OCI-LY7 (cell line): ENCODE measurements around the gene GARRE1. TPM values are rescaled to one million over a fixed set of nuclear protein-coding genes. Genes with fewer than 3 reads are reported as not detected.

ENCODE experiments used
- BruUV-seq: library from RNA; stranded (reverse); fragments of 400-500 nt; replicated peaks from 2 replicates; lab custom pipeline; 2021; lab: Mats Ljungman, UMichigan
- CTCF ChIA-PET: fragments of 300-600 bp; sonication (Branson Sonifier 250); formaldehyde crosslinking; loops from one replicate; lab custom pipeline; 2022; ENCODE audit warnings: antibody characterized with exemption; ENCODE audit not compliant: unreplicated experiment; lab: Charles Lee
- POLR2A ChIA-PET: fragments of 300-600 bp; sonication (Branson Sonifier 250); formaldehyde crosslinking; loops from one replicate; lab custom pipeline; 2022; ENCODE audit warnings: antibody characterized with exemption; lab: Charles Lee
- DNase-seq: peaks from one replicate; pipeline ENCODE4 v3.0.0-alpha.2; 2015; ENCODE audit warnings: low spot score
- H2AFZ ChIP-seq: fragments of 200-600 bp; sonication (generic), shearing (Covaris generic); 2 replicates; pipeline ENCODE4 v1.6.1; 2014; ENCODE audit warnings: mild to moderate bottlenecking, antibody characterized with exemption, low read length, moderate library complexity
- H3K27ac ChIP-seq: fragments of 200-600 bp; sonication (generic); 2 replicates; pipeline ENCODE4 v1.5.1; 2014; ENCODE audit warnings: mixed run types, low read depth, mild to moderate bottlenecking, moderate library complexity, low read length, inconsistent platforms; ENCODE audit not compliant: poor library complexity, severe bottlenecking
- H3K36me3 ChIP-seq: fragments of 200-600 bp; sonication (generic); 2 replicates; pipeline ENCODE4 v1.6.1; 2014; ENCODE audit warnings: mild to moderate bottlenecking, antibody characterized with exemption, low read length, moderate library complexity, mixed read lengths; ENCODE audit not compliant: insufficient read depth
- H3K4me1 ChIP-seq: fragments of 200-600 bp; sonication (generic); 2 replicates; pipeline ENCODE4 v1.5.1; 2014; ENCODE audit warnings: mild to moderate bottlenecking, low read length; ENCODE audit not compliant: insufficient read depth, poor library complexity, severe bottlenecking
- H3K4me2 ChIP-seq: fragments of 200-600 bp; sonication (generic); 2 replicates; pipeline ENCODE4 v1.6.1; 2014; ENCODE audit warnings: mild to moderate bottlenecking, low read length
- H3K4me3 ChIP-seq: fragments of 200-600 bp; sonication (generic); 2 replicates; pipeline ENCODE4 v1.5.1; 2014; ENCODE audit warnings: mild to moderate bottlenecking, low read depth, low read length; ENCODE audit not compliant: poor library complexity, severe bottlenecking
- H3K79me2 ChIP-seq: fragments of 200-600 bp; sonication (generic); 2 replicates; pipeline ENCODE4 v1.6.1; 2016; ENCODE audit warnings: low read depth, mild to moderate bottlenecking, low read length, moderate library complexity, mixed read lengths; ENCODE audit not compliant: insufficient read depth
- H3K9me2 ChIP-seq: fragments of 200-600 bp; sonication (generic); 2 replicates; pipeline ENCODE4 v1.6.1; 2016; ENCODE audit warnings: mild to moderate bottlenecking, low read length, mixed read lengths; ENCODE audit not compliant: insufficient read depth
- H3K9me3 ChIP-seq: fragments of 200-600 bp; sonication (generic); 2 replicates; pipeline ENCODE4 v1.6.1; 2014; ENCODE audit warnings: mild to moderate bottlenecking, mixed run types, low read length, mixed read lengths
- H4K20me1 ChIP-seq: fragments of 200-600 bp; sonication (generic); 2 replicates; pipeline ENCODE4 v1.6.1; 2014; ENCODE audit warnings: mild to moderate bottlenecking, antibody characterized with exemption, low read length, moderate library complexity, mixed read lengths; ENCODE audit not compliant: insufficient read depth
- EZH2phosphoT487 ChIP-seq: fragments of 200-600 bp; sonication (generic); IDR thresholded peaks from 2 replicates; pipeline ENCODE4 v1.6.1; 2018; ENCODE audit warnings: low read depth, borderline replicate concordance, mild to moderate bottlenecking, mixed run types, antibody characterized with exemption, low read length, moderate library complexity, mixed read lengths
- intact Hi-C: fragments of 100-400 bp; cut with micrococcal nuclease; formaldehyde crosslinking; loops from one replicate; pipeline ENCODE4 v1.10.0; 2022; ENCODE audit not compliant: unreplicated experiment
- total RNA-seq, 2 experiments: library from RNA; depleted of rRNA in 1 of 2; stranded (reverse); fragments of >200 nt in 1 of 2; shearing (Covaris generic) in 1 of 2; gene quantifications; 2 replicates each; pipeline ENCODE4 v1.2.3, GENCODE V29; 2014 to 2022
- TF ChIP-seq, protein P1 (sequence below): fragments of 200-600 bp; sonication (generic); conservative IDR thresholded peaks from 2 replicates; pipeline ENCODE4 v1.5.1; 2014; ENCODE audit warnings: mild to moderate bottlenecking, antibody characterized with exemption, low read length, moderate library complexity, mixed read lengths

GARRE1 gene
- total RNA-seq, 2 experiments from 2014 or later = 15.4 to 18.8 TPM

DNA sequence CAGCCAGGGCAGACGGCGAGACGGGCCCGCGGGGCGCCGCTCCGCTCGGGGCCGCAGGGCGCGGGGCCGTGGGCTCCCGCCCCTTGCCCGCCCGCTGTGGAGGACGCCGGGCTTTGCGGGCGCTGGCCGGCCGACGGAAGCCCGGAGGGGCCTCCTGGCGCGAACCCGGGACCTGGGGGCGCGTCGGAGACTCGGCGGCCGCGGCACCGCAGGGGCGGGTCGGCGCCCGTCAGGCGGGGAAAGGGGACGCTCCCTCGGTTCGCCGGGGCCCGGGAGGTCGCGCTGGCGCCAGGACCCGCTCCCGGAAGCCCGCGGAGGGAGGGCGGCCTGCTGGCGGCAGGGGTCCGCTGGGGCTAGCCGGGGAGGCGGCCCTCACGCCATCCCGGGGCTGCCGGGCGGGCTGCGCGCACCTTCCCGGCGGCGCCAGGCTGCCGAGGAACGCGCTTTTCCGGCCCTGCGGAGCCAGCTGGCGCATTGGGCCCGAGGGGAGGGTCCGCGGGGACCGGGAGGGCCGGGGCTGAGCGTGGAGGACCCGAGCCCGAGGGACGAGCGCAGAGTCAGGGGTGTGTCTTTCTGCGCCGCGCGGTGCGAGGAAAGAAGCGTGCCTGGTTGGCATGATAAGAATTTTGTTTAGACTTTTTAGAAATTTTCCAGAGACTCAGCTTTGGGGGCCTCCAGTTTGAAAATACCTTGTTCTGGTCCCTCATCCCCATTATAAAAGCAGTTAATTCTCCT, 511 bp downstream of the GARRE1 start:
- Histone ChIP-seq H3K9me2 (no peaks in the 10 kb centered on the region), H3K4me3 (peak overlapping the region; percentile 94), H3K9me3 (no peaks in the 10 kb centered on the region), H3K4me1 (peaks cover 15% of the 10 kb centered on the region), H2AFZ (peak overlapping the region; percentile 39; the same call in 1 of the 2 replicates), H3K4me2 (peak overlapping the region; percentile 91), H3K27ac (no peak overlapping the region), H4K20me1 (no peaks in the 10 kb centered on the region), H3K36me3 (no peaks in the 10 kb centered on the region), H3K79me2 (peaks cover 11% of the 10 kb centered on the region; the same call in 1 of the 2 replicates)
- ChIA-PET CTCF (no interaction called here), POLR2A (interaction anchor here (0.7 kb wide), 1 partner anchor 15 kb away, joined by 3 read pairs; no protein-coding TSS in a partner anchor)
- no peak for TF ChIP-seq EZH2phosphoT487
- TF ChIP-seq, protein P1, sequence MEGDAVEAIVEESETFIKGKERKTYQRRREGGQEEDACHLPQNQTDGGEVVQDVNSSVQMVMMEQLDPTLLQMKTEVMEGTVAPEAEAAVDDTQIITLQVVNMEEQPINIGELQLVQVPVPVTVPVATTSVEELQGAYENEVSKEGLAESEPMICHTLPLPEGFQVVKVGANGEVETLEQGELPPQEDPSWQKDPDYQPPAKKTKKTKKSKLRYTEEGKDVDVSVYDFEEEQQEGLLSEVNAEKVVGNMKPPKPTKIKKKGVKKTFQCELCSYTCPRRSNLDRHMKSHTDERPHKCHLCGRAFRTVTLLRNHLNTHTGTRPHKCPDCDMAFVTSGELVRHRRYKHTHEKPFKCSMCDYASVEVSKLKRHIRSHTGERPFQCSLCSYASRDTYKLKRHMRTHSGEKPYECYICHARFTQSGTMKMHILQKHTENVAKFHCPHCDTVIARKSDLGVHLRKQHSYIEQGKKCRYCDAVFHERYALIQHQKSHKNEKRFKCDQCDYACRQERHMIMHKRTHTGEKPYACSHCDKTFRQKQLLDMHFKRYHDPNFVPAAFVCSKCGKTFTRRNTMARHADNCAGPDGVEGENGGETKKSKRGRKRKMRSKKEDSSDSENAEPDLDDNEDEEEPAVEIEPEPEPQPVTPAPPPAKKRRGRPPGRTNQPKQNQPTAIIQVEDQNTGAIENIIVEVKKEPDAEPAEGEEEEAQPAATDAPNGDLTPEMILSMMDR = no peak
- BruUV-seq = no TSS peak
- DNase-seq = peak; percentile 58
- intact Hi-C loops = loop anchor here (5.0 kb wide), 1 partner anchor 57 kb away; no protein-coding TSS in a partner anchor

DNA sequence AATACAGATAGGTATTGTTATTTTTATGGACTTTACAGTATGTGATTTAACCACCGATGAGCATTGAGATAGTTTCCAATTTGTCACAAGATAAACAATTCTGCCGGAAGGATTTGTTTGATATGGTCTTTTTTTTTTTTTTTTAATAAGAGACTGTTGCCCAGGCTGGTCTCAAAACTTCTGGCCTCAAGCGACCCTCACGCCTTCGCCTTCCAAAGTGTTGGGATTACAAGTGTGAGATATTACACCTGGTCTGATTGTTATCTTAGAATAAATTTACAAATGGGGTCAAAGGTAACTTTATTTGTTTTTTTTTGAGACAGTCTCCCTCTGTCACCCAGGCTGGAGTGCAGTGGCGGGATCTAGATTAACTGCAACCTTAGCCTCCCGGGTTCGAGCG, 1.2 kb downstream of the GARRE1 start:
- Histone ChIP-seq H3K4me2 (peak overlapping the region; percentile 91), H3K4me3 (peak overlapping the region; percentile 94), H4K20me1 (no peaks in the 10 kb centered on the region), H3K27ac (no peak overlapping the region), H3K79me2 (peaks cover 11% of the 10 kb centered on the region; the same call in 1 of the 2 replicates), H3K9me2 (no peaks in the 10 kb centered on the region), H3K4me1 (peaks cover 15% of the 10 kb centered on the region), H2AFZ (peak overlapping the region; percentile 39; the same call in 1 of the 2 replicates), H3K9me3 (no peaks in the 10 kb centered on the region), H3K36me3 (no peaks in the 10 kb centered on the region)
- CTCF ChIA-PET = no interaction called here
- intact Hi-C loops = loop anchor here (5.0 kb wide), 1 partner anchor 57 kb away; no protein-coding TSS in a partner anchor
- TF ChIP-seq EZH2phosphoT487 = no peak
- TF ChIP-seq, protein P1 = no peak
- DNase-seq = no peak
- no TSS peak for BruUV-seq
- POLR2A ChIA-PET = interaction anchor here (0.7 kb wide), 1 partner anchor 14 kb away, joined by 3 read pairs; no protein-coding TSS in a partner anchor
